ENCODE measurements around the gene ZNF8. TPM values are rescaled to one million over a fixed set of nuclear protein-coding genes. Genes with fewer than 3 reads are reported as not detected.
"Not testable (repeated sequence)": the region's sequence is repeated elsewhere in the genome, so short reads cannot be mapped to it uniquely, and the experiment has no call there.

Gene ZNF8
- total RNA-seq, 2 experiments from 2014 or later, result 4.5 TPM

- Mint-ChIP-seq H3K27me3 (no peaks in the 10 kb centered on the region), H3K4me3 (peak within 1 kb of the TSS; percentile 100), H3K27ac (peak within 1 kb of the TSS; percentile 100), H3K36me3 (ENCODE audit: low read depth) (peaks cover 86% of the 10 kb centered on the region), H3K9me3 (peaks cover 24% of the 10 kb centered on the region), H3K4me1 (peaks cover 49% of the 10 kb centered on the region)
- CTCF ChIA-PET, result interaction anchor here (1.7 kb wide), 1 partner anchor 76 kb away, joined by 4 read pairs; the partner anchor contains the start of gene ZNF544
- DNase-seq, result peak; percentile 96
- POLR2A ChIA-PET, result interaction anchor here (0.6 to 2.7 kb wide), 19 partner anchors 9 to 215 kb away, joined by 3 to 23 read pairs (median 4); partner anchors contain the start of genes RPS5, ZBTB45, ZNF274 and ZNF497
Measured at GRCh38 chr19:58305065-58305931, 26.5 kb downstream of the ZNF8 start, which contains the start of gene ERVK3-1. ERVK3-1 (plus strand) TSS chr19:58305377; CDS start chr19:58312169, 6,792 bp downstream.

GRCh38 chr19:58305932-58306323, 27.2 kb downstream of the ZNF8 start:
- ChIA-PET POLR2A (interaction anchor here (0.8 to 2.7 kb wide), 12 partner anchors 9 to 184 kb away, joined by 3 to 23 read pairs (median 4); partner anchors contain the start of genes RPS5, ZNF274, ZNF497 and ZNF544), CTCF (interaction anchor here (1.7 kb wide), 1 partner anchor 77 kb away, joined by 4 read pairs; the partner anchor contains the start of gene ZNF544)
- H3K9me3 Mint-ChIP-seq, result peaks cover 23% of the 10 kb centered on the region
- H3K27me3 Mint-ChIP-seq, result no peaks in the 10 kb centered on the region
- H3K4me1 Mint-ChIP-seq, result peaks cover 49% of the 10 kb centered on the region
- H3K27ac Mint-ChIP-seq, result peak overlapping the region; percentile 100
- peak; percentile 30 for DNase-seq
- peaks cover 86% of the 10 kb centered on the region for H3K36me3 Mint-ChIP-seq (ENCODE audit: low read depth)
- peak overlapping the region; percentile 100 for H3K4me3 Mint-ChIP-seq

GRCh38 chr19:58307736-58308135, 29.0 kb downstream of the ZNF8 start:
- Mint-ChIP-seq H3K4me1 (peaks cover 49% of the 10 kb centered on the region), H3K36me3 (ENCODE audit: low read depth) (peaks cover 89% of the 10 kb centered on the region), H3K4me3 (no peak overlapping the region), H3K9me3 (peaks cover 22% of the 10 kb centered on the region), H3K27ac (no peak overlapping the region), H3K27me3 (no peaks in the 10 kb centered on the region)
- CTCF ChIA-PET, result interaction anchor here (0.6 kb wide), 1 partner anchor 1335 kb away, joined by 3 read pairs; no protein-coding TSS in a partner anchor
- POLR2A ChIA-PET, result interaction anchor here (1.1 to 1.6 kb wide), 2 partner anchors 9 to 10 kb away, joined by 3 to 4 read pairs; no protein-coding TSS in a partner anchor
- no peak for DNase-seq

- H3K27me3 Mint-ChIP-seq, DNase-seq, CTCF ChIA-PET, H3K27ac Mint-ChIP-seq, POLR2A ChIA-PET, H3K4me3 Mint-ChIP-seq: not testable (repeated sequence)
- peaks cover 35% of the 10 kb centered on the region for H3K4me1 Mint-ChIP-seq
- peaks cover 95% of the 10 kb centered on the region for H3K36me3 Mint-ChIP-seq (ENCODE audit: low read depth)
- H3K9me3 Mint-ChIP-seq, result peaks cover 20% of the 10 kb centered on the region
Measured at GRCh38 chr19:58310685-58311084, 31.9 kb downstream of the ZNF8 start.

GRCh38 chr19:58311345-58311865, 32.6 kb downstream of the ZNF8 start:
- CTCF ChIA-PET, result no interaction called here
- POLR2A ChIA-PET, result no interaction called here
- peaks cover 94% of the 10 kb centered on the region for H3K36me3 Mint-ChIP-seq (ENCODE audit: low read depth)
- H3K9me3 Mint-ChIP-seq, result peaks cover 20% of the 10 kb centered on the region
- DNase-seq, result no peak
- no peak overlapping the region for H3K27ac Mint-ChIP-seq
- no peak overlapping the region for H3K4me3 Mint-ChIP-seq
- no peaks in the 10 kb centered on the region for H3K27me3 Mint-ChIP-seq
- H3K4me1 Mint-ChIP-seq, result peaks cover 29% of the 10 kb centered on the region

GRCh38 chr19:58315580-58315979, 36.8 kb downstream of the ZNF8 start:
- no peak overlapping the region for H3K27ac Mint-ChIP-seq
- no peak overlapping the region for H3K4me3 Mint-ChIP-seq
- DNase-seq, result no peak
- ChIA-PET CTCF (no interaction called here), POLR2A (no interaction called here)
- H3K9me3 Mint-ChIP-seq, result peaks cover 12% of the 10 kb centered on the region
- H3K36me3 Mint-ChIP-seq (ENCODE audit: low read depth), result peaks cover 61% of the 10 kb centered on the region
- H3K27me3 Mint-ChIP-seq, result no peaks in the 10 kb centered on the region
- no peaks in the 10 kb centered on the region for H3K4me1 Mint-ChIP-seq

GRCh38 chr19:58317476-58318072, 38.8 kb downstream of the ZNF8 start:
- Mint-ChIP-seq H3K9me3 (peaks cover 8% of the 10 kb centered on the region), H3K4me3 (no peak overlapping the region), H3K4me1 (no peaks in the 10 kb centered on the region), H3K27me3 (no peaks in the 10 kb centered on the region), H3K27ac (no peak overlapping the region), H3K36me3 (ENCODE audit: low read depth) (peaks cover 45% of the 10 kb centered on the region)
- ChIA-PET CTCF (interaction anchor here (0.7 kb wide), 1 partner anchor 56 kb away, joined by 3 read pairs; no protein-coding TSS in a partner anchor), POLR2A (interaction anchor here (0.9 to 1.4 kb wide), 5 partner anchors 9 to 202 kb away, joined by 3 to 4 read pairs (median 3); partner anchors contain the start of genes ZBTB45 and ZSCAN22)
- no peak for DNase-seq

- Mint-ChIP-seq H3K4me1 (no peaks in the 10 kb centered on the region), H3K4me3 (no peak overlapping the region), H3K9me3 (peaks cover 6% of the 10 kb centered on the region), H3K36me3 (ENCODE audit: low read depth) (peaks cover 42% of the 10 kb centered on the region), H3K27ac (no peak overlapping the region), H3K27me3 (no peaks in the 10 kb centered on the region)
- DNase-seq, result no peak
- ChIA-PET CTCF (interaction anchor here (1.0 kb wide), 1 partner anchor 846 kb away, joined by 3 read pairs; no protein-coding TSS in a partner anchor), POLR2A (interaction anchor here (1.0 to 1.5 kb wide), 3 partner anchors 8 to 29 kb away, joined by 3 to 4 read pairs (median 4); partner anchors contain the start of gene ZSCAN22)
Measured at GRCh38 chr19:58318297-58318696, 39.5 kb downstream of the ZNF8 start.

GRCh38 chr19:58319241-58319640, 40.5 kb downstream of the ZNF8 start:
- no peaks in the 10 kb centered on the region for H3K4me1 Mint-ChIP-seq
- peaks cover 3% of the 10 kb centered on the region for H3K9me3 Mint-ChIP-seq
- H3K27ac Mint-ChIP-seq, result no peak overlapping the region
- no peaks in the 10 kb centered on the region for H3K27me3 Mint-ChIP-seq
- peaks cover 36% of the 10 kb centered on the region for H3K36me3 Mint-ChIP-seq (ENCODE audit: low read depth)
- CTCF ChIA-PET, result interaction anchor here (1.0 kb wide), 1 partner anchor 847 kb away, joined by 3 read pairs; no protein-coding TSS in a partner anchor
- H3K4me3 Mint-ChIP-seq, result no peak overlapping the region
- DNase-seq, result no peak
- POLR2A ChIA-PET, result interaction anchor here (1.5 kb wide), 1 partner anchor 12 kb away, joined by 4 read pairs; no protein-coding TSS in a partner anchor

GRCh38 chr19:58325311-58326022, 46.7 kb downstream of the ZNF8 start:
- Mint-ChIP-seq H3K4me3 (no peak overlapping the region), H3K27me3 (no peaks in the 10 kb centered on the region), H3K4me1 (no peaks in the 10 kb centered on the region), H3K36me3 (ENCODE audit: low read depth) (peaks cover 11% of the 10 kb centered on the region), H3K9me3 (no peaks in the 10 kb centered on the region), H3K27ac (no peak overlapping the region)
- no peak for DNase-seq
- ChIA-PET CTCF (interaction anchor here (1.3 kb wide), 1 partner anchor 38 kb away, joined by 6 read pairs; the partner anchor contains the start of gene ZNF497), POLR2A (interaction anchor here (0.7 to 2.2 kb wide), 10 partner anchors 8 to 475 kb away, joined by 3 to 23 read pairs (median 4); partner anchors contain the start of genes ERVK3-1, RPS5, ZNF497 and ZNF587)

- H3K4me3 Mint-ChIP-seq, result no peak overlapping the region
- POLR2A ChIA-PET, result interaction anchor here (1.0 to 2.2 kb wide), 13 partner anchors 9 to 193 kb away, joined by 3 to 23 read pairs (median 5); partner anchors contain the start of genes ERVK3-1, RPS5, ZBTB45 and ZNF497
- H3K9me3 Mint-ChIP-seq, result no peaks in the 10 kb centered on the region
Measured at GRCh38 chr19:58326501-58326913, 47.8 kb downstream of the ZNF8 start.

More at GRCh38 chr19:58326501-58326913, 47.8 kb downstream of the ZNF8 start:
- CTCF ChIA-PET, result interaction anchor here (0.9 to 1.4 kb wide), 5 partner anchors 21 to 255 kb away, joined by 4 to 12 read pairs (median 6); partner anchors contain the start of genes ZBTB45, ZNF497 and ZNF584
- Mint-ChIP-seq H3K27ac (no peak overlapping the region), H3K36me3 (ENCODE audit: low read depth) (peaks cover 9% of the 10 kb centered on the region), H3K4me1 (no peaks in the 10 kb centered on the region), H3K27me3 (no peaks in the 10 kb centered on the region)
- DNase-seq, result no peak
